Measurements from ENCODE around the gene TRIM2. TPM values are rescaled to one million over a fixed set of nuclear protein-coding genes. Genes with fewer than 3 reads are reported as not detected.

Gene TRIM2
- total RNA-seq, 1 experiment from 2014 or later = 87.0 TPM

- peaks cover 9% of the 10 kb centered on the region for H3F3A ChIP-seq (ENCODE audit: insufficient read depth, low read depth)
- no peak overlapping the region for H3K4me3 ChIP-seq
- POLR2A ChIA-PET (ENCODE audit: unreplicated experiment) = no interaction called here
- H3K9me2 ChIP-seq (ENCODE audit: insufficient read depth) = no peaks in the 10 kb centered on the region
- no peak for DNase-seq
- no peak overlapping the region for H3K4me2 ChIP-seq
- H3K36me3 ChIP-seq (ENCODE audit: low read depth) = peaks cover 9% of the 10 kb centered on the region; the same call in 1 of the 2 replicates
- 0 out of 2 replicates have a peak, but pooled peaks cover 3% of the 10 kb centered on the region for H3K9me3 ChIP-seq (ENCODE audit: insufficient read depth, low read depth)
- intact Hi-C loops (cut with micrococcal nuclease; ENCODE audit: unreplicated experiment) = loop anchor here (5.0 to 10.0 kb wide), 3 partner anchors 58 to 295 kb away; partner anchors contain the start of gene TRIM2
- H4K20me1 ChIP-seq (ENCODE audit: insufficient read depth) = no peaks in the 10 kb centered on the region
- H3K27ac ChIP-seq = no peak overlapping the region
- H3K79me2 ChIP-seq (ENCODE audit: low read depth) = no peaks in the 10 kb centered on the region
- CTCF ChIA-PET = no interaction called here
- no TSS peak for BruUV-seq (replicated peaks)
- TF ChIP-seq EZH2 (IDR thresholded peaks at IDR 0.05; ENCODE audit: low read depth) (no peak), CTCF (conservative IDR thresholded peaks at IDR 0.05) (no peak)
- H3K27me3 ChIP-seq (ENCODE audit: insufficient read depth, low read depth) = no peaks in the 10 kb centered on the region
- no peak overlapping the region for H2AFZ ChIP-seq
- H3K4me1 ChIP-seq (replicated peaks; ENCODE audit: insufficient read depth) = peaks cover 27% of the 10 kb centered on the region
These were observed 85.9 kb downstream of the TRIM2 start for GRCh38 chr4:153290134-153290533.

GRCh38 chr4:153291562-153291961 lies 87.3 kb downstream of the TRIM2 start:
- no peak for DNase-seq
- intact Hi-C loops (cut with micrococcal nuclease; ENCODE audit: unreplicated experiment) = loop anchor here (5.0 to 10.0 kb wide), 3 partner anchors 59 to 297 kb away; partner anchors contain the start of gene TRIM2
- Histone ChIP-seq H3K27ac (no peak overlapping the region), H3K36me3 (ENCODE audit: low read depth) (peaks cover 18% of the 10 kb centered on the region; the same call in 1 of the 2 replicates), H3K4me2 (no peak overlapping the region), H3F3A (ENCODE audit: insufficient read depth, low read depth) (peaks cover 11% of the 10 kb centered on the region), H3K79me2 (ENCODE audit: low read depth) (no peaks in the 10 kb centered on the region), H3K9me2 (ENCODE audit: insufficient read depth) (no peaks in the 10 kb centered on the region), H3K27me3 (ENCODE audit: insufficient read depth, low read depth) (no peaks in the 10 kb centered on the region), H3K4me1 (replicated peaks; ENCODE audit: insufficient read depth) (peaks cover 41% of the 10 kb centered on the region), H3K4me3 (no peak overlapping the region), H4K20me1 (ENCODE audit: insufficient read depth) (no peaks in the 10 kb centered on the region), H2AFZ (no peak overlapping the region), H3K9me3 (ENCODE audit: insufficient read depth, low read depth) (0 out of 2 replicates have a peak, but pooled peaks cover 3% of the 10 kb centered on the region)
- ChIA-PET CTCF (no interaction called here), POLR2A (ENCODE audit: unreplicated experiment) (no interaction called here)
- TF ChIP-seq CTCF (conservative IDR thresholded peaks at IDR 0.05) = no peak
- no peak for TF ChIP-seq EZH2 (IDR thresholded peaks at IDR 0.05; ENCODE audit: low read depth)
- BruUV-seq (replicated peaks) = no TSS peak

- ChIA-PET POLR2A (ENCODE audit: unreplicated experiment) (interaction anchor here (0.6 kb wide), 1 partner anchor 91 kb away, joined by 27 read pairs; no protein-coding TSS in a partner anchor), CTCF (no interaction called here)
- no peak overlapping the region for H2AFZ ChIP-seq
- DNase-seq = peak in 1 of 2 experiments; percentile 32
- BruUV-seq (replicated peaks) = no TSS peak
- 0 out of 2 replicates have a peak overlapping the region, but pooled peaks have one; percentile 61 for H3K4me2 ChIP-seq
- no peak for TF ChIP-seq CTCF (conservative IDR thresholded peaks at IDR 0.05)
- TF ChIP-seq EZH2 (IDR thresholded peaks at IDR 0.05; ENCODE audit: low read depth) = no peak
- no peak overlapping the region for H3K4me3 ChIP-seq
- intact Hi-C loops (cut with micrococcal nuclease; ENCODE audit: unreplicated experiment) = loop anchor here (5.0 to 10.0 kb wide), 3 partner anchors 61 to 298 kb away; partner anchors contain the start of gene TRIM2
- H3K79me2 ChIP-seq (ENCODE audit: low read depth) = no peaks in the 10 kb centered on the region
- H3K4me1 ChIP-seq (replicated peaks; ENCODE audit: insufficient read depth) = peaks cover 41% of the 10 kb centered on the region
- 0 out of 2 replicates have a peak, but pooled peaks cover 3% of the 10 kb centered on the region for H3K9me3 ChIP-seq (ENCODE audit: insufficient read depth, low read depth)
- peaks cover 18% of the 10 kb centered on the region; the same call in 1 of the 2 replicates for H3K36me3 ChIP-seq (ENCODE audit: low read depth)
- peak overlapping the region; percentile 68 for H3K27ac ChIP-seq
- H3F3A ChIP-seq (ENCODE audit: insufficient read depth, low read depth) = peaks cover 11% of the 10 kb centered on the region
- no peaks in the 10 kb centered on the region for H4K20me1 ChIP-seq (ENCODE audit: insufficient read depth)
- no peaks in the 10 kb centered on the region for H3K9me2 ChIP-seq (ENCODE audit: insufficient read depth)
- H3K27me3 ChIP-seq (ENCODE audit: insufficient read depth, low read depth) = no peaks in the 10 kb centered on the region
These were observed 88.9 kb downstream of the TRIM2 start for GRCh38 chr4:153292897-153293741.

Measured in PC-9 (cell line).